SK-N-SH (cell line): ENCODE measurements around the gene FAM200C. TPM values are rescaled to one million over a fixed set of nuclear protein-coding genes. Genes with fewer than 3 reads are reported as not detected.

ENCODE experiments used
- CTCF ChIA-PET: fragments of 300-600, 350-600 bp; formaldehyde crosslinking; extraction: SDS; loops from one replicate; lab custom pipeline; 2021; lab: Yijun Ruan, JAX
- POLR2A ChIA-PET: fragments of 350-600 bp; sonication (Branson Sonifier 250); formaldehyde crosslinking; extraction: SDS; loops from one replicate; lab custom pipeline; 2020; ENCODE audit warnings: antibody characterized with exemption, inconsistent platforms; lab: Yijun Ruan, JAX
- DNase-seq: peaks from one replicate; pipeline ENCODE4 v3.0.0; 2012
- H2AFZ ChIP-seq: fragments of 200-600 bp; sonication (generic); 2 replicates; pipeline ENCODE4 v1.8.1; 2016; ENCODE audit warnings: antibody characterized with exemption, mild to moderate bottlenecking, low read depth
- H3F3A ChIP-seq: fragments of 200-600 bp; sonication (generic); replicated peaks from 2 replicates; pipeline ENCODE3; 2016; ENCODE audit warnings: antibody characterized with exemption, mild to moderate bottlenecking; ENCODE audit not compliant: insufficient read depth
- H3K27ac ChIP-seq, 2 experiments: fragments of 200-500 bp in 1 of 2; fragments of 200-600 bp in 1 of 2; sonication (Bioruptor generic) in 1 of 2; sonication (generic), shearing (Covaris generic) in 1 of 2; 2 replicates each; pipeline versions ENCODE4 v1.5.1 to v1.6.1; 2014 to 2016; ENCODE audit warnings: low read depth in 2 of 2, inconsistent platforms in 1 of 2, low read length in 1 of 2, mild to moderate bottlenecking in 1 of 2, mixed read lengths in 1 of 2
- H3K27me3 ChIP-seq: fragments of 200-600 bp; sonication (generic), shearing (Covaris generic); 2 replicates; pipeline ENCODE4 v1.6.1; 2016; ENCODE audit warnings: mixed run types; ENCODE audit not compliant: insufficient read depth
- H3K36me3 ChIP-seq, 2 experiments: fragments of 200-500 bp in 1 of 2; fragments of 200-600 bp in 1 of 2; sonication (Bioruptor generic) in 1 of 2; sonication (generic) in 1 of 2; replicated peaks in 1 of 2; 2 replicates each; pipeline versions ENCODE3 to v1.5.1; 2014 to 2016; ENCODE audit warnings: low read length in 1 of 2, mild to moderate bottlenecking in 1 of 2; ENCODE audit not compliant: insufficient read depth in 2 of 2, control insufficient read depth in 1 of 2
- H3K4me1 ChIP-seq, 2 experiments: fragments of 200-500 bp in 1 of 2; fragments of 200-600 bp in 1 of 2; sonication (Bioruptor generic) in 1 of 2; sonication (generic), shearing (Covaris generic) in 1 of 2; 2 replicates each; pipeline versions ENCODE4 v1.5.1 to v1.6.1; 2014 to 2016; ENCODE audit warnings: low read depth in 1 of 2, low read length in 1 of 2, mixed run types in 1 of 2; ENCODE audit not compliant: insufficient read depth in 2 of 2, control insufficient read depth in 1 of 2
- H3K4me2 ChIP-seq: fragments of 200-600 bp; sonication (generic), shearing (Covaris generic); 2 replicates; pipeline ENCODE4 v1.6.1; 2017; ENCODE audit warnings: mixed run types
- H3K4me3 ChIP-seq, 2 experiments: fragments of 200-500 bp in 1 of 2; fragments of 200-600 bp in 1 of 2; sonication (Bioruptor generic) in 1 of 2; sonication (generic), shearing (Covaris generic) in 1 of 2; 2 replicates each; pipeline versions ENCODE4 v1.5.1 to v1.8.1; 2014 to 2016; ENCODE audit warnings: low read depth in 2 of 2, inconsistent platforms in 1 of 2, low read length in 1 of 2, mild to moderate bottlenecking in 1 of 2, mixed read lengths in 1 of 2, moderate library complexity in 1 of 2
- H3K79me2 ChIP-seq: fragments of 200-600 bp; sonication (generic); 2 replicates; pipeline ENCODE4 v1.8.1; 2017; ENCODE audit warnings: mild to moderate bottlenecking; ENCODE audit not compliant: insufficient read depth
- H3K9ac ChIP-seq: fragments of 200-600 bp; sonication (generic); 2 replicates; pipeline ENCODE4 v1.6.1; 2017; ENCODE audit warnings: mixed run types
- H3K9me2 ChIP-seq: fragments of 200-600 bp; sonication (generic); 2 replicates; pipeline ENCODE4 v1.6.1; 2017; ENCODE audit warnings: mixed run types
- H3K9me3 ChIP-seq: fragments of 200-600 bp; sonication (generic); 2 replicates; pipeline ENCODE4 v1.6.1; 2017; ENCODE audit warnings: mixed run types, mild to moderate bottlenecking, moderate library complexity
- H4K20me1 ChIP-seq: fragments of 200-600 bp; sonication (generic); 2 replicates; pipeline ENCODE4 v1.6.1; 2017; ENCODE audit warnings: mild to moderate bottlenecking, mixed run types; ENCODE audit not compliant: insufficient read depth
- CTCF ChIP-seq: fragments of 200-600 bp; sonication (generic); IDR thresholded peaks from 2 replicates; pipeline ENCODE4 v1.6.1; 2017; ENCODE audit warnings: antibody characterized with exemption, mild to moderate bottlenecking, moderate library complexity
- ELF1 ChIP-seq: IDR thresholded peaks from 2 replicates; pipeline ENCODE4 v1.4.0; 2012
- EP300 ChIP-seq, 2 experiments: IDR thresholded peaks; 2 replicates each; pipeline versions ENCODE4 v1.4.0 to v1.6.1; 2012; ENCODE audit warnings: borderline replicate concordance in 1 of 2, low read depth in 1 of 2, low read length in 1 of 2
- EZH2phosphoT487 ChIP-seq: fragments of 200-600 bp; sonication (generic); IDR thresholded peaks from 2 replicates; pipeline ENCODE4 v1.6.1; 2017; ENCODE audit warnings: low read depth, mixed run types, mild to moderate bottlenecking, antibody characterized with exemption, moderate library complexity, borderline replicate concordance
- FOSL2 ChIP-seq: IDR thresholded peaks from 2 replicates; pipeline ENCODE4 v1.4.0; 2012; ENCODE audit warnings: low read depth, mild to moderate bottlenecking, moderate library complexity, borderline replicate concordance
- FOXJ3 ChIP-seq: sonication (generic); formaldehyde crosslinking; IDR thresholded peaks from 2 replicates; pipeline ENCODE4 v1.5.1; 2020; ENCODE audit warnings: mild to moderate bottlenecking, missing genetic modification reagents
- GABPA ChIP-seq: IDR thresholded peaks from 2 replicates; pipeline ENCODE4 v1.4.0; 2012; ENCODE audit warnings: low read depth, mild to moderate bottlenecking
- IRF3 ChIP-seq: fragments of 150-350 bp; IDR thresholded peaks from 2 replicates; pipeline ENCODE4 v1.6.1; 2016; ENCODE audit warnings: mild to moderate bottlenecking, low read depth, low read length
- MEF2A ChIP-seq: IDR thresholded peaks from 2 replicates; pipeline ENCODE4 v1.4.0; 2012; ENCODE audit warnings: low read depth, borderline replicate concordance
- NFIC ChIP-seq: IDR thresholded peaks from 2 replicates; pipeline ENCODE4 v1.4.0; 2012; ENCODE audit warnings: borderline replicate concordance
- NRF1 ChIP-seq: IDR thresholded peaks from 2 replicates; pipeline ENCODE4 v1.6.1; 2012; ENCODE audit warnings: low read depth, mild to moderate bottlenecking, low read length
- RCOR1 ChIP-seq: fragments of 150-350 bp; IDR thresholded peaks from 2 replicates; pipeline ENCODE4 v1.6.1; 2017; ENCODE audit warnings: antibody characterized with exemption, low read length
- RFX5 ChIP-seq: IDR thresholded peaks from 2 replicates; pipeline ENCODE4 v1.6.1; 2012; ENCODE audit warnings: mild to moderate bottlenecking, improper control_type of control experiment, low read length
- SIN3A ChIP-seq: IDR thresholded peaks from 2 replicates; pipeline ENCODE4 v1.6.1; 2012; ENCODE audit warnings: low read depth, mild to moderate bottlenecking, low read length, moderate library complexity, borderline replicate concordance
- SMC3 ChIP-seq: IDR thresholded peaks from 2 replicates; pipeline ENCODE4 v1.6.1; 2012; ENCODE audit warnings: low read depth, low read length, improper control_type of control experiment
- TCF12 ChIP-seq: IDR thresholded peaks from 2 replicates; pipeline ENCODE4 v1.4.0; 2012
- USF1 ChIP-seq: IDR thresholded peaks from 2 replicates; pipeline ENCODE4 v1.4.0; 2012; ENCODE audit warnings: low read depth, borderline replicate concordance
- USF2 ChIP-seq: fragments of 150-350 bp; IDR thresholded peaks from 2 replicates; pipeline ENCODE4 v1.6.1; 2017; ENCODE audit warnings: antibody characterized with exemption, low read length, low read depth, borderline replicate concordance
- YY1 ChIP-seq: IDR thresholded peaks from 2 replicates; pipeline ENCODE4 v1.4.0; 2012; ENCODE audit warnings: low read depth, mild to moderate bottlenecking
- WGBS: methylation state at CpG from one replicate; pipeline ENCODE4 v1.1.6; 2017; ENCODE audit warnings: low lambda C conversion rate; 5-methylcytosine and 5-hydroxymethylcytosine counted together
- polyA plus RNA-seq, 3 experiments: library from polyadenylated mRNA; depleted of rRNA; stranded (reverse); fragments of >200 nt; gene quantifications; 2 replicates each; pipeline ENCODE4 v1.2.3, GENCODE V29; 2012

Gene FAM200C
- polyA plus RNA-seq, 1 of the 3 experiments (the other 2 are of a cell fraction): 1.5 TPM

GRCh38 chr5:160360310-160360709 is 39.5 kb downstream of the FAM200C start:
- H3K9ac ChIP-seq: no peak overlapping the region
- H2AFZ ChIP-seq: no peak overlapping the region
- no peak overlapping the region for H3K27ac ChIP-seq
- no peaks in the 10 kb centered on the region for H3K9me2 ChIP-seq
- CTCF ChIA-PET: interaction anchor here (0.7 to 1.3 kb wide), 4 partner anchors 10 to 276 kb away, joined by 3 to 10 read pairs (median 3); partner anchors contain the start of gene C1QTNF2
- DNase-seq: no peak
- 80% methylated on average over 3 of the region's 3 CpGs for WGBS
- no peak overlapping the region for H3K4me3 ChIP-seq
- no peaks in the 10 kb centered on the region for H3K27me3 ChIP-seq
- H3K9me3 ChIP-seq: no peaks in the 10 kb centered on the region
- no peak overlapping the region for H3K4me2 ChIP-seq
- H3K4me1 ChIP-seq: peaks cover 0 to 12% of the 10 kb centered on the region in 2 experiments; a peak in 2 of 4 replicates
- no peaks in the 10 kb centered on the region for H4K20me1 ChIP-seq
- H3F3A ChIP-seq: no peaks in the 10 kb centered on the region
- TF ChIP-seq GABPA (no peak), RCOR1 (no peak), USF2 (no peak), FOSL2 (no peak), YY1 (no peak), NFIC (no peak), ELF1 (no peak), TCF12 (no peak), RFX5 (no peak), SMC3 (no peak), EP300 (IDR thresholded peaks at IDR 0.05; ENCODE audit: borderline replicate concordance in 1 of 2, low read depth in 1 of 2, low read length in 1 of 2) (no peak), SIN3A (no peak), USF1 (no peak), NRF1 (no peak)
- POLR2A ChIA-PET: interaction anchor here (1.3 kb wide), 1 partner anchor 10 kb away, joined by 4 read pairs; the partner anchor contains the start of gene C1QTNF2
- no peaks in the 10 kb centered on the region for H3K79me2 ChIP-seq
- no peaks in the 10 kb centered on the region for H3K36me3 ChIP-seq

- Histone ChIP-seq H3K4me3 (no peak overlapping the region), H3K9me2 (no peaks in the 10 kb centered on the region), H3K36me3 (no peaks in the 10 kb centered on the region), H3K27ac (no peak overlapping the region), H3K79me2 (no peaks in the 10 kb centered on the region), H3K4me1 (peaks cover 0 to 12% of the 10 kb centered on the region in 2 experiments; a peak in 2 of 4 replicates), H3K9ac (no peak overlapping the region), H3K9me3 (no peaks in the 10 kb centered on the region), H3K4me2 (no peak overlapping the region), H3F3A (no peaks in the 10 kb centered on the region), H2AFZ (no peak overlapping the region), H3K27me3 (no peaks in the 10 kb centered on the region), H4K20me1 (no peaks in the 10 kb centered on the region)
- no peak for TF ChIP-seq USF2
- TF ChIP-seq TCF12: no peak
- TF ChIP-seq USF1: no peak
- no peak for TF ChIP-seq SMC3
- no peak for TF ChIP-seq SIN3A
- TF ChIP-seq CTCF: no peak
- no peak for TF ChIP-seq MEF2A
- no peak for TF ChIP-seq NRF1
- no peak for TF ChIP-seq FOXJ3 (CRISPR knock-in tag)
- TF ChIP-seq IRF3: no peak
- TF ChIP-seq EZH2phosphoT487: no peak
- CTCF ChIA-PET: interaction anchor here (0.7 to 1.3 kb wide), 4 partner anchors 10 to 276 kb away, joined by 3 to 10 read pairs (median 3); partner anchors contain the start of gene C1QTNF2
- 72% methylated on average over 4 of the region's 4 CpGs for WGBS
- peak; percentile 56 for DNase-seq
- POLR2A ChIA-PET: interaction anchor here (1.3 kb wide), 1 partner anchor 10 kb away, joined by 4 read pairs; the partner anchor contains the start of gene C1QTNF2
Measured at GRCh38 chr5:160359816-160360215, 40.0 kb downstream of the FAM200C start.
